H9 (cell line): ENCODE data around the gene BRDT. TPM values are rescaled to one million over a fixed set of nuclear protein-coding genes. Genes with fewer than 3 reads are reported as not detected.

Experiments
- DNase-seq: peaks from one replicate; pipeline ENCODE4 v3.0.0-alpha.2; 2017
- H2AFZ ChIP-seq: one replicate; pipeline ENCODE4 v1.6.1; 2013; ENCODE audit warnings: mild to moderate bottlenecking, low read length, control low read depth, moderate library complexity
- H2AK5ac ChIP-seq: 2 replicates; pipeline ENCODE4 v1.6.1; 2013; ENCODE audit warnings: low read length, control low read depth, mixed read lengths; ENCODE audit not compliant: insufficient read length
- H2BK120ac ChIP-seq: one replicate; pipeline ENCODE4 v1.6.1; 2013; ENCODE audit warnings: low read depth, mild to moderate bottlenecking, low read length, control low read depth, inconsistent platforms; ENCODE audit not compliant: poor library complexity, severe bottlenecking
- H2BK12ac ChIP-seq: 2 replicates; pipeline ENCODE4 v1.6.1; 2013; ENCODE audit warnings: low read length, control low read depth, mixed read lengths, low read depth; ENCODE audit not compliant: insufficient read length
- H2BK15ac ChIP-seq: 2 replicates; pipeline ENCODE4 v1.6.1; 2013; ENCODE audit warnings: low read depth, low read length, control low read depth
- H2BK20ac ChIP-seq: one replicate; pipeline ENCODE4 v1.6.1; 2013; ENCODE audit warnings: low read depth, mild to moderate bottlenecking, low read length, control low read depth, inconsistent platforms; ENCODE audit not compliant: poor library complexity, severe bottlenecking
- H2BK5ac ChIP-seq: 2 replicates; pipeline ENCODE4 v1.6.1; 2013; ENCODE audit warnings: low read length, control low read depth, mixed read lengths; ENCODE audit not compliant: insufficient read length
- H3K14ac ChIP-seq: 2 replicates; pipeline ENCODE4 v1.6.1; 2013; ENCODE audit warnings: low read length, control low read depth; ENCODE audit not compliant: insufficient read depth
- H3K18ac ChIP-seq: 2 replicates; pipeline ENCODE4 v1.6.1; 2013; ENCODE audit warnings: low read depth, mild to moderate bottlenecking, mixed read lengths, low read length, control low read depth; ENCODE audit not compliant: insufficient read length
- H3K23ac ChIP-seq: 2 replicates; pipeline ENCODE4 v1.6.1; 2013; ENCODE audit warnings: low read length, control low read depth, mixed read lengths, low read depth; ENCODE audit not compliant: insufficient read length
- H3K23me2 ChIP-seq: 2 replicates; pipeline ENCODE4 v1.6.1; 2013; ENCODE audit warnings: low read depth, mild to moderate bottlenecking, mixed read lengths, low read length, control low read depth; ENCODE audit not compliant: insufficient read length, poor library complexity, severe bottlenecking
- H3K27ac ChIP-seq: 2 replicates; pipeline ENCODE4 v1.5.1; 2013; ENCODE audit warnings: low read length, control low read depth, mixed read lengths, low read depth; ENCODE audit not compliant: insufficient read length
- H3K27me3 ChIP-seq: 2 replicates; pipeline ENCODE4 v1.6.1; 2013; ENCODE audit warnings: low read length, control low read depth, inconsistent platforms; ENCODE audit not compliant: insufficient read depth
- H3K4ac ChIP-seq: 2 replicates; pipeline ENCODE4 v1.6.1; 2013; ENCODE audit warnings: low read depth, mild to moderate bottlenecking, control low read depth, inconsistent platforms, low read length, moderate library complexity
- H3K4me1 ChIP-seq: 2 replicates; pipeline ENCODE4 v1.6.1; 2013; ENCODE audit warnings: low read length, control low read depth, inconsistent platforms; ENCODE audit not compliant: insufficient read depth
- H3K4me2 ChIP-seq: 2 replicates; pipeline ENCODE4 v1.6.1; 2013; ENCODE audit warnings: low read length, control low read depth, mixed read lengths; ENCODE audit not compliant: insufficient read length, insufficient read depth
- H3K56ac ChIP-seq: 2 replicates; pipeline ENCODE4 v1.6.1; 2013; ENCODE audit warnings: low read depth, mild to moderate bottlenecking, mixed read lengths, low read length, control low read depth; ENCODE audit not compliant: insufficient read length
- H3K79me1 ChIP-seq: 2 replicates; pipeline ENCODE4 v1.6.1; 2013; ENCODE audit warnings: low read depth, mild to moderate bottlenecking, moderate library complexity, low read length, control low read depth, inconsistent platforms; ENCODE audit not compliant: insufficient read depth, poor library complexity, severe bottlenecking
- H3K79me2 ChIP-seq: 2 replicates; pipeline ENCODE4 v1.6.1; 2013; ENCODE audit warnings: low read length, control low read depth, inconsistent platforms; ENCODE audit not compliant: insufficient read depth
- H3K9ac ChIP-seq: 2 replicates; pipeline ENCODE4 v1.6.1; 2013; ENCODE audit warnings: low read length, control low read depth, mixed read lengths; ENCODE audit not compliant: insufficient read length; ENCODE audit errors: extremely low read depth
- H3K9me3 ChIP-seq: one replicate; pipeline ENCODE4 v1.6.1; 2013; ENCODE audit warnings: low read depth, low read length, inconsistent platforms; ENCODE audit not compliant: control insufficient read depth
- H3T11ph ChIP-seq: one replicate; pipeline ENCODE4 v1.6.1; 2013; ENCODE audit warnings: mild to moderate bottlenecking, low read length, control low read depth, inconsistent platforms
- H4K20me1 ChIP-seq: one replicate; pipeline ENCODE4 v1.6.1; 2013; ENCODE audit not compliant: control insufficient read depth, insufficient read length, insufficient read depth
- H4K5ac ChIP-seq: 2 replicates; pipeline ENCODE4 v1.6.1; 2013; ENCODE audit warnings: low read depth, mild to moderate bottlenecking, mixed read lengths, low read length, control low read depth; ENCODE audit not compliant: insufficient read length
- H4K8ac ChIP-seq: replicated peaks from 2 replicates; pipeline ENCODE4 v1.6.1; 2013; ENCODE audit warnings: low read length, control low read depth, mixed read lengths, low read depth; ENCODE audit not compliant: insufficient read length
- H4K91ac ChIP-seq: 2 replicates; pipeline ENCODE4 v1.6.1; 2013; ENCODE audit warnings: low read depth, mild to moderate bottlenecking, moderate library complexity, mixed read lengths, low read length, control low read depth; ENCODE audit not compliant: insufficient read length
- H3K27ac Mint-ChIP-seq, 3 experiments: 2 replicates in 2 of 3; 3 replicates in 1 of 3; pipeline ENCODE4 v1.8.0; 2020 to 2021; ENCODE audit warnings: mixed read lengths in 3 of 3, mild to moderate bottlenecking in 1 of 3, moderate library complexity in 1 of 3
- H3K27me3 Mint-ChIP-seq: 2 replicates; pipeline ENCODE4 v1.8.0; 2021; ENCODE audit warnings: low read depth, mild to moderate bottlenecking, moderate library complexity, mixed read lengths
- H3K36me3 Mint-ChIP-seq, 3 experiments: 2 replicates in 2 of 3; 3 replicates in 1 of 3; pipeline ENCODE4 v1.8.0; 2020 to 2021; ENCODE audit warnings: low read depth in 3 of 3, mixed read lengths in 3 of 3; ENCODE audit not compliant: insufficient read depth in 1 of 3
- H3K4me1 Mint-ChIP-seq, 2 experiments: 2 replicates each; pipeline ENCODE4 v1.8.0; 2020; ENCODE audit warnings: mixed read lengths in 2 of 2
- H3K4me3 Mint-ChIP-seq, 2 experiments: 2 replicates in 1 of 2; 3 replicates in 1 of 2; pipeline ENCODE4 v1.8.0; 2020 to 2021; ENCODE audit warnings: mild to moderate bottlenecking in 2 of 2, mixed read lengths in 2 of 2, moderate library complexity in 1 of 2
- H3K9me3 Mint-ChIP-seq, 2 experiments: 2 replicates in 1 of 2; 3 replicates in 1 of 2; pipeline ENCODE4 v1.8.0; 2020; ENCODE audit warnings: mild to moderate bottlenecking in 2 of 2, mixed read lengths in 2 of 2, moderate library complexity in 1 of 2
- total RNA-seq: library from RNA; stranded (reverse); gene quantifications from 2 replicates; pipeline ENCODE4 v1.2.1, GENCODE V29; 2021
- TF ChIP-seq, protein P1 (sequence below): fragments of 200-600 bp; sonication (generic); conservative IDR thresholded peaks from 3 replicates; pipeline ENCODE4 v1.8.0; 2021; ENCODE audit warnings: antibody characterized with exemption, mild to moderate bottlenecking

Gene BRDT
- total RNA-seq, 1 experiment from 2014 or later, result 0.15 TPM

DNA sequence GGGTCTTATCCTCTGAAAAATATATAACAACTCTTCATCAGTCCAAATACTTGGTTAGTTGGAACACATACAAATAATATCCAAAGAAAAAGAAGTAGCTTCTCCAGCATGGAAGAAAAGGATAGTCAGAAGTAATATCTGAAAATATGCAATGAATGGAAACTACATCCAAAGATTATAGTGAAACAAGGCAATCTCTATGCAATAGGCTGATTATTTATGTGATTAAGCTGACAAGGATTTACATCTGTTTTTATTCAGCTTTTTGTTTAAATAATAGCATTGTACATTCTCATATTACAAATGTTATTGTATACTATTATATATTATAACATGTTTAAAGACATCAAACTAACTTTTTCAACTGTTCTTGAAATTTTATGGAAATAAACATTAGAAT, 48.0 kb upstream of the BRDT start:
- Mint-ChIP-seq H3K4me1 (no peaks in the 10 kb centered on the region), H3K27me3 (no peaks in the 10 kb centered on the region), H3K9me3 (no peaks in the 10 kb centered on the region), H3K27ac (no peak overlapping the region), H3K36me3 (no peaks in the 10 kb centered on the region), H3K4me3 (no peak overlapping the region)
- no peak overlapping the region for H4K8ac ChIP-seq
- H3K9me3 ChIP-seq, result no peaks in the 10 kb centered on the region
- no peak overlapping the region for H4K5ac ChIP-seq
- no peaks in the 10 kb centered on the region for H4K20me1 ChIP-seq
- H3T11ph ChIP-seq, result no peak overlapping the region
- no peak overlapping the region for H2BK15ac ChIP-seq
- H2BK12ac ChIP-seq, result no peak overlapping the region
- no peak overlapping the region for H3K18ac ChIP-seq
- DNase-seq, result no peak
- no peaks in the 10 kb centered on the region for H3K4me1 ChIP-seq
- H2BK120ac ChIP-seq, result no peak overlapping the region
- no peak overlapping the region for H3K9ac ChIP-seq
- no peak overlapping the region for H3K4ac ChIP-seq
- no peaks in the 10 kb centered on the region for H3K27me3 ChIP-seq
- no peak overlapping the region for H3K14ac ChIP-seq
- no peaks in the 10 kb centered on the region for H3K23me2 ChIP-seq
- H3K79me1 ChIP-seq, result no peaks in the 10 kb centered on the region
- no peaks in the 10 kb centered on the region for H3K79me2 ChIP-seq
- no peak overlapping the region for H3K23ac ChIP-seq
- H2AK5ac ChIP-seq, result no peak overlapping the region
- no peak overlapping the region for H3K56ac ChIP-seq
- no peak overlapping the region for H3K27ac ChIP-seq
- no peak overlapping the region for H3K4me2 ChIP-seq
- TF ChIP-seq, protein P1, sequence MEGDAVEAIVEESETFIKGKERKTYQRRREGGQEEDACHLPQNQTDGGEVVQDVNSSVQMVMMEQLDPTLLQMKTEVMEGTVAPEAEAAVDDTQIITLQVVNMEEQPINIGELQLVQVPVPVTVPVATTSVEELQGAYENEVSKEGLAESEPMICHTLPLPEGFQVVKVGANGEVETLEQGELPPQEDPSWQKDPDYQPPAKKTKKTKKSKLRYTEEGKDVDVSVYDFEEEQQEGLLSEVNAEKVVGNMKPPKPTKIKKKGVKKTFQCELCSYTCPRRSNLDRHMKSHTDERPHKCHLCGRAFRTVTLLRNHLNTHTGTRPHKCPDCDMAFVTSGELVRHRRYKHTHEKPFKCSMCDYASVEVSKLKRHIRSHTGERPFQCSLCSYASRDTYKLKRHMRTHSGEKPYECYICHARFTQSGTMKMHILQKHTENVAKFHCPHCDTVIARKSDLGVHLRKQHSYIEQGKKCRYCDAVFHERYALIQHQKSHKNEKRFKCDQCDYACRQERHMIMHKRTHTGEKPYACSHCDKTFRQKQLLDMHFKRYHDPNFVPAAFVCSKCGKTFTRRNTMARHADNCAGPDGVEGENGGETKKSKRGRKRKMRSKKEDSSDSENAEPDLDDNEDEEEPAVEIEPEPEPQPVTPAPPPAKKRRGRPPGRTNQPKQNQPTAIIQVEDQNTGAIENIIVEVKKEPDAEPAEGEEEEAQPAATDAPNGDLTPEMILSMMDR, result no peak
- H2BK20ac ChIP-seq, result no peak overlapping the region
- no peak overlapping the region for H2BK5ac ChIP-seq
- no peak overlapping the region for H4K91ac ChIP-seq
- no peak overlapping the region for H2AFZ ChIP-seq
